GM18909 (cell line): ENCODE data around the gene UROC1.

ENCODE experiments used
- ATAC-seq: cut with Tn5 transposase; IDR thresholded peaks from one replicate; pipeline ENCODE4 v1.9.1; 2021; ENCODE audit warnings: mild to moderate bottlenecking; ENCODE audit not compliant: unreplicated experiment, poor library complexity

UROC1 gene

GRCh38 chr3:126484148-126484547 is 33.4 kb downstream of the UROC1 start:
- no peak for ATAC-seq

- no peak for ATAC-seq
These were observed 34.2 kb downstream of the UROC1 start for GRCh38 chr3:126483321-126483761.

GRCh38 chr3:126482503-126483255 is 34.9 kb downstream of the UROC1 start:
- no peak for ATAC-seq

GRCh38 chr3:126481808-126482502 is 35.6 kb downstream of the UROC1 start:
- ATAC-seq = no peak

GRCh38 chr3:126480861-126481260 is 36.7 kb downstream of the UROC1 start:
- ATAC-seq = no peak

- ATAC-seq = no peak
These were observed 37.4 kb downstream of the UROC1 start for GRCh38 chr3:126480206-126480605.

- no peak for ATAC-seq
These were observed 37.9 kb downstream of the UROC1 start for GRCh38 chr3:126479642-126480041.

GRCh38 chr3:126478581-126479310 is 38.8 kb downstream of the UROC1 start:
- no peak for ATAC-seq

- no peak for ATAC-seq
These were observed 40.6 kb downstream of the UROC1 start for GRCh38 chr3:126477061-126477380.

- ATAC-seq = peak; percentile 25
These were observed 41.2 kb downstream of the UROC1 start for GRCh38 chr3:126476166-126477060.

- peak; percentile 89 for ATAC-seq
These were observed 42.0 kb downstream of the UROC1 start, which contains the start of gene ZXDC for GRCh38 chr3:126475413-126476114. Gene ZXDC, minus strand, starts transcription at chr3:126475891. Its CDS starts 26 bp downstream, at chr3:126475865.

GRCh38 chr3:126474498-126475412 is 42.8 kb downstream of the UROC1 start:
- ATAC-seq = peak; percentile 24

GRCh38 chr3:126473292-126474168 is 44.0 kb downstream of the UROC1 start:
- ATAC-seq = no peak

- ATAC-seq = no peak
These were observed 45.1 kb downstream of the UROC1 start for GRCh38 chr3:126472277-126473006.

- no peak for ATAC-seq
These were observed 48.1 kb downstream of the UROC1 start for GRCh38 chr3:126469479-126469878.

- no peak for ATAC-seq
These were observed 49.3 kb downstream of the UROC1 start for GRCh38 chr3:126468028-126468891.
